Astrocyte (in vitro differentiated cells and primary cell): ENCODE results near the gene CLMN.

ENCODE experiments used
- EZH2 ChIP-seq: IDR thresholded peaks from 2 replicates; pipeline ENCODE4 v1.6.1; 2012; ENCODE audit warnings: mild to moderate bottlenecking, low read length, inconsistent platforms; ENCODE audit not compliant: insufficient read depth
- TF ChIP-seq, protein P1 (sequence below): IDR thresholded peaks from 2 replicates; pipeline ENCODE4 v1.5.1; 2011; ENCODE audit warnings: low read depth, mild to moderate bottlenecking, inconsistent platforms, low read length, moderate library complexity; ENCODE audit not compliant: insufficient read depth

DNA sequence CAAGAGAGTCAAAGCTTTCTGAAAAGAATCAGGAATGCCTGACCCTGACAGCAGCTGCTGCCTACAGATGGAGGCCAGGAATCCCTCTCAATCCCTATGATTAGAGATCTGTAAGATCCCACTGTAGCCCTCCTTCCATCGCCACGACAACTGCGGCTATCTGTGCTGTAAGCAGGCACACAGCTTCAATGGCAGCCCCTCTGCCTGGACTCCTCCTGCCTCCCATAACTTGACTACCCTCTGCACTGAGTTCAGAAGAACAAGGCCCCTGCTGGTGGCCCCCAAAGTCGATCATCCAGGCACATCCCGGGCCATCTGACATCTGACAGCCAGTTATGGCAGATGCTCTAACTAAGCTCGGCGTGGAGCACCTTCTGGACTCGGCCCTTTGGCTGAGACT lies 2.9 kb downstream of the CLMN start:
- TF ChIP-seq, protein P1, sequence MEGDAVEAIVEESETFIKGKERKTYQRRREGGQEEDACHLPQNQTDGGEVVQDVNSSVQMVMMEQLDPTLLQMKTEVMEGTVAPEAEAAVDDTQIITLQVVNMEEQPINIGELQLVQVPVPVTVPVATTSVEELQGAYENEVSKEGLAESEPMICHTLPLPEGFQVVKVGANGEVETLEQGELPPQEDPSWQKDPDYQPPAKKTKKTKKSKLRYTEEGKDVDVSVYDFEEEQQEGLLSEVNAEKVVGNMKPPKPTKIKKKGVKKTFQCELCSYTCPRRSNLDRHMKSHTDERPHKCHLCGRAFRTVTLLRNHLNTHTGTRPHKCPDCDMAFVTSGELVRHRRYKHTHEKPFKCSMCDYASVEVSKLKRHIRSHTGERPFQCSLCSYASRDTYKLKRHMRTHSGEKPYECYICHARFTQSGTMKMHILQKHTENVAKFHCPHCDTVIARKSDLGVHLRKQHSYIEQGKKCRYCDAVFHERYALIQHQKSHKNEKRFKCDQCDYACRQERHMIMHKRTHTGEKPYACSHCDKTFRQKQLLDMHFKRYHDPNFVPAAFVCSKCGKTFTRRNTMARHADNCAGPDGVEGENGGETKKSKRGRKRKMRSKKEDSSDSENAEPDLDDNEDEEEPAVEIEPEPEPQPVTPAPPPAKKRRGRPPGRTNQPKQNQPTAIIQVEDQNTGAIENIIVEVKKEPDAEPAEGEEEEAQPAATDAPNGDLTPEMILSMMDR = no peak
- no peak for TF ChIP-seq EZH2
